ENCODE results near the gene RAI14.

Gene RAI14

DNA sequence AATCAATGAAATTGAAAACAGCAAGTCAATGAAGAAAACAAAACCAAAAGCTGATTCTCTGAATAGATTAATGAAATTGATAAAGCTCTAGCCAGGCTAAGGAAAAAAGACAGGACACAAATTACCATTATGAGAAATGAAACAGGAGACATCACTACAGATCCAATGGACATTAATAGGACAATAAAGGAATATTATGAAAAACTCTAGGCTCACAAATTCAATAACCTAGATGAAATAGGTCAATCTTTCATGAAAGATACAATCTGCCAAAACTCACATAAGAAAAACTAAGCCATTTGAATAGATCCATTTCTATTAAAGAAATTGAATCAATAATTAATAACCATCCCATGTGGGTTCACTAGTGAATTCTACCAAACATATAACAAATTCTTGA is 220.1 kb downstream of the RAI14 start:
- no peak for DNase-seq (ENCODE audit: low spot score)
- TF ChIP-seq, protein P1, sequence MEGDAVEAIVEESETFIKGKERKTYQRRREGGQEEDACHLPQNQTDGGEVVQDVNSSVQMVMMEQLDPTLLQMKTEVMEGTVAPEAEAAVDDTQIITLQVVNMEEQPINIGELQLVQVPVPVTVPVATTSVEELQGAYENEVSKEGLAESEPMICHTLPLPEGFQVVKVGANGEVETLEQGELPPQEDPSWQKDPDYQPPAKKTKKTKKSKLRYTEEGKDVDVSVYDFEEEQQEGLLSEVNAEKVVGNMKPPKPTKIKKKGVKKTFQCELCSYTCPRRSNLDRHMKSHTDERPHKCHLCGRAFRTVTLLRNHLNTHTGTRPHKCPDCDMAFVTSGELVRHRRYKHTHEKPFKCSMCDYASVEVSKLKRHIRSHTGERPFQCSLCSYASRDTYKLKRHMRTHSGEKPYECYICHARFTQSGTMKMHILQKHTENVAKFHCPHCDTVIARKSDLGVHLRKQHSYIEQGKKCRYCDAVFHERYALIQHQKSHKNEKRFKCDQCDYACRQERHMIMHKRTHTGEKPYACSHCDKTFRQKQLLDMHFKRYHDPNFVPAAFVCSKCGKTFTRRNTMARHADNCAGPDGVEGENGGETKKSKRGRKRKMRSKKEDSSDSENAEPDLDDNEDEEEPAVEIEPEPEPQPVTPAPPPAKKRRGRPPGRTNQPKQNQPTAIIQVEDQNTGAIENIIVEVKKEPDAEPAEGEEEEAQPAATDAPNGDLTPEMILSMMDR (IDR thresholded peaks at IDR 0.05; ENCODE audit: extremely low read depth, missing control alignments), result no peak

DNA sequence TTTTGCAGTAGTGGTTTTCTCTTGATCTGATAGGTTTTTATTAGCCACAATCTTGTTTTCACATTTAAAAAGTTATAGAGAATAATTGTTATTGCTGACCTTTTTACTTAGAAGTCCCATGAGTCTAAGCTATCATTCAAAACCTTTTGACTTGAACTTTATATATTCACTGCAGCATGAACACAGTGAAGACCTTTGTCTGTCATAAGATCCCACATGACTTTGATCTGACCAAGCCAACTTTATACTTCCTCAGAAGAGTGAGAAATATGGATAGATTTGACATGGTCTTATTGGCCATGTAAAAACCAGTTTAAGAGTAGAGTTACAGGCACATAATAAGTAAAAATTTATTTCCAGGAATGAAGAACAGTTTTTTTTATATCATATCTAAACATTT is 225.1 kb downstream of the RAI14 start:
- TF ChIP-seq, protein P1 (IDR thresholded peaks at IDR 0.05; ENCODE audit: extremely low read depth, missing control alignments), result no peak

More for the DNA sequence above, 225.1 kb downstream of the RAI14 start:
- DNase-seq (ENCODE audit: low spot score), result no peak
